AG04450 (cell line): ENCODE data around the gene ASB7. TPM values are rescaled to one million over a fixed set of nuclear protein-coding genes. Genes with fewer than 3 reads are reported as not detected.

Experiments
- CTCF ChIA-PET: fragments of 300-600, 350-600 bp; formaldehyde crosslinking; extraction: SDS; loops from one replicate; lab custom pipeline; 2022; ENCODE audit warnings: antibody characterized with exemption, inconsistent platforms; lab: Charles Lee
- POLR2A ChIA-PET: fragments of 350-600 bp; formaldehyde crosslinking; extraction: SDS; loops from one replicate; lab custom pipeline; 2021; ENCODE audit warnings: antibody characterized with exemption, inconsistent platforms; lab: Yijun Ruan, JAX
- DNase-seq: peaks from one replicate; pipeline ENCODE4 v3.0.0-alpha.2; 2011; ENCODE audit warnings: low read depth, low spot score
- H3K27ac ChIP-seq: one replicate; pipeline ENCODE4 v1.5.1; 2012; ENCODE audit warnings: low read depth, low read length, control low read depth
- H3K27me3 ChIP-seq: one replicate; pipeline ENCODE4 v1.6.0; 2012; ENCODE audit warnings: low read length; ENCODE audit not compliant: control insufficient read depth, insufficient read depth
- H3K4me3 ChIP-seq: 2 replicates; pipeline ENCODE4 v1.5.1; 2011; ENCODE audit warnings: mild to moderate bottlenecking, low read depth, low read length, control low read depth
- H3K9me3 ChIP-seq: 2 replicates; pipeline ENCODE4 v1.5.1; 2012; ENCODE audit warnings: low read length; ENCODE audit not compliant: control insufficient read depth, insufficient read depth
- polyA plus RNA-seq: library from polyadenylated mRNA; depleted of rRNA; stranded (reverse); fragments of >200 nt; gene quantifications from 2 replicates; pipeline ENCODE4 v1.2.3, GENCODE V29; 2011
- TF ChIP-seq, protein P1 (sequence below): IDR thresholded peaks from 2 replicates; pipeline ENCODE4 v1.5.1; 2011; ENCODE audit warnings: low read depth, low read length, control low read depth, inconsistent platforms

The ASB7 gene
- polyA plus RNA-seq, 1 experiment = 13.4 TPM

DNA sequence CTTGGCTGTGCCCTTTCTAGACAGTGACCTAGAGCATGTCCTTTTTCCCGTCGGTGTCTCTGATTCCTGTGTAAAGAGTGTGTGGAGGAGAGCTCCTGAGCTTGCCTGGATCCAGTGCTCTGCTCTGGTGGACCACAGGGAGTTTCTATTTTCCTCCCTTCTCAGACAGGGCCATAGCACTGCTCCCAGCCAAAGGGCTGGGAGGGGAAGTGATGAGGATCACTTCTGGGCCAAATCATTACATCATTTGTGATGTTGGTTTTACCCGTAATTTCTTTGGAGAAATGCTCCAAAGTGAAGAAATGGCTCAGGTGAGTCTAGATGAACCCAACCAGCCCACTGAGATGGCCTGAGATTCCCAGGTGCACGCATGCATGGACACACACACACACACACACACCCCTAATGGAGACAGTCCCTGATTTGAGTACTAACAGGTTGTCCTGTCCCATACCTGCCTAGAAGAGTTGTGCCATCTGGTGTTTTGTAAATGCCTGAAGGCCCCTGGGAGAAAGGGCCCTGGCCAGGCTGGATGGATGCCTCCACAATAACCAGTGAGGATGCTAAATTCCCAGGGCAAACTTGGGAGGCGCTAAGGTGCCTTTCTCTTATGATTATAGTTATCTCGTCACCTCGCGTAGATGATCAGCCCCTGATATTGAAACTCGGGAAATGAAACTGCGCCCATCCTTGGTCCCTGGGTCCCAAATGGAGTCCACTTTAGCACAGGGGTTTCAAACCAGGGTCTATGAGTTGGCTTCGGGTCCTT is 86.9 kb downstream of the ASB7 start:
- no peak for DNase-seq
- CTCF ChIA-PET = no interaction called here
- TF ChIP-seq, protein P1, sequence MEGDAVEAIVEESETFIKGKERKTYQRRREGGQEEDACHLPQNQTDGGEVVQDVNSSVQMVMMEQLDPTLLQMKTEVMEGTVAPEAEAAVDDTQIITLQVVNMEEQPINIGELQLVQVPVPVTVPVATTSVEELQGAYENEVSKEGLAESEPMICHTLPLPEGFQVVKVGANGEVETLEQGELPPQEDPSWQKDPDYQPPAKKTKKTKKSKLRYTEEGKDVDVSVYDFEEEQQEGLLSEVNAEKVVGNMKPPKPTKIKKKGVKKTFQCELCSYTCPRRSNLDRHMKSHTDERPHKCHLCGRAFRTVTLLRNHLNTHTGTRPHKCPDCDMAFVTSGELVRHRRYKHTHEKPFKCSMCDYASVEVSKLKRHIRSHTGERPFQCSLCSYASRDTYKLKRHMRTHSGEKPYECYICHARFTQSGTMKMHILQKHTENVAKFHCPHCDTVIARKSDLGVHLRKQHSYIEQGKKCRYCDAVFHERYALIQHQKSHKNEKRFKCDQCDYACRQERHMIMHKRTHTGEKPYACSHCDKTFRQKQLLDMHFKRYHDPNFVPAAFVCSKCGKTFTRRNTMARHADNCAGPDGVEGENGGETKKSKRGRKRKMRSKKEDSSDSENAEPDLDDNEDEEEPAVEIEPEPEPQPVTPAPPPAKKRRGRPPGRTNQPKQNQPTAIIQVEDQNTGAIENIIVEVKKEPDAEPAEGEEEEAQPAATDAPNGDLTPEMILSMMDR = no peak
- H3K4me3 ChIP-seq = no peak overlapping the region
- H3K27ac ChIP-seq = peak overlapping the region; percentile 21
- POLR2A ChIA-PET = no interaction called here
- no peaks in the 10 kb centered on the region for H3K27me3 ChIP-seq
- no peaks in the 10 kb centered on the region; the same call in 1 of the 2 replicates for H3K9me3 ChIP-seq

DNA sequence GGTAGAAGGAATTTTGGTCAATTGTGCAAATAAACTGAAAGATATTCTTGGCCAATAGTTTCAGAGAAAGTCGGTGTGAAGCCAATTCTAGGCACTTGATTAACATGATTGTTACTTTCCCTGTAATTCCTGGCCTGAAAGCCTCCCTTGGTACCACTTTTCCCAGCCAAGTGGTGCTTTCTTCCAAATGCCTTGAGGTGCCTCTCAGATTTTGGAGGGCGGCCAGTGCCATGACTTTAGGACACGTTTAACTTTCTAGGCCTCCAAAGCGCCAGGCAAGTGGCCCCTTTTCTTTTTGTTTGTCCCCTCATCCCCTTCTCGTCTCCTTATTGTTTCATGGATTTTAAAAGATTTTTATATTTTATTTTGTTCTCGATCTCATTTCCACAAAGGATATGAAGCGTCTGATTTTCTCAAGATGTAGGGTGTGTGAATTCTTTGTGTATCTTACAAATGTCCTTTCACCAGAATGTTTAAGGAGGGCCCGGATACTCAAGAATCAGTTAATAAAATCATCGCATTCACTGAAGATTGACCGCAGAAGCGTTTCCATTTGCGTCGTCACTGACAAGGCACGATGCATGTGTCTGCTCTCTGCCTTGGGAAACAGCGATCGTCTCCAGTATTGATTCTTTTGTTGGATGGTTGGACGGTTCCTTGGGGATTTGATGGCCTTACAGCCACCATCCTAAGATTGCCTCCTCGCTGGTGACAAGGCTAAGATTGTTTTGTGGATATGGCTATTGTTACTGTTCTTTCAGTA is 87.8 kb downstream of the ASB7 start:
- TF ChIP-seq, protein P1 = no peak
- POLR2A ChIA-PET = no interaction called here
- H3K27ac ChIP-seq = no peak overlapping the region
- CTCF ChIA-PET = no interaction called here
- DNase-seq = no peak
- no peaks in the 10 kb centered on the region; the same call in 1 of the 2 replicates for H3K9me3 ChIP-seq
- no peak overlapping the region for H3K4me3 ChIP-seq
- H3K27me3 ChIP-seq = no peaks in the 10 kb centered on the region

DNA sequence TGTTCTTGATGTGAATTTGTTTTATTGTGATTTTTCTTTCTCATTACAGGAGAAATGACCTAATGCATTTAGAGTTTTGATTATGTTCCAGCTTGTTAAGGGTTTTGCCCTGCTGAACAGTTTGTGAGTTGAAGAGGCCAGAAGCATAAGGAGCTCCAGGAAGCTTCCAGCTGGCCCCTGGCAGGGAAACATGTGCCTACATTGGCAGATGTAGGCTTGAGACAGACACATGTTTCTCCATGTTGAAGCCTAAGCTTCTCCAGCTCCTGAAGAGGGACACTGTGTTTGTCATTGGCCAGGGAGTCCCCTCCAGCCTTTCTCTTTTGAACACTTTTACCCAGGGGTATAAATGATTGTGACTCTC is 88.4 kb downstream of the ASB7 start:
- Histone ChIP-seq H3K4me3 (no peak overlapping the region), H3K27me3 (no peaks in the 10 kb centered on the region), H3K9me3 (no peaks in the 10 kb centered on the region; the same call in 1 of the 2 replicates), H3K27ac (no peak overlapping the region)
- no peak for DNase-seq
- ChIA-PET CTCF (interaction anchor here (1.6 to 1.8 kb wide), 2 partner anchors 182 to 317 kb away, joined by 5 read pairs; no protein-coding TSS in a partner anchor), POLR2A (no interaction called here)
- TF ChIP-seq, protein P1 = no peak

DNA sequence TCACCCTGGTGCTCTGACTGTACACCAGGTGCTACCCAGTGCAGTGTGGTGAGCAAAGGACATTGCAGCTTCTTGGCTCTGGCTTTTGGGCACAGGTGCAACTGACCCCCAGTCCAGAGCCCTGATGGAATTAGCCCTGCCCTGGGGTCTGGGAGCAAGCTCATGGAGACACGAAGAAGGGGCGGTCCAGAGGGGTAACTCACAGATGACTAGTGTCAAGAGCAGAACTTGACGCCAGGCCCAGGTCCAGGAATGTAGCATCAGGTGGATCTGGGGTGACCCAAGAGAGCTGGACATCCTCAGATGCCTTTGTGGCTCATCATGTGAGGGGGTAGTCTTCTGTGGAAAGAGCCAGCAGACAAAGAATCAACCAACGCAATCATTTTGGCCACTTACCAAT is 88.9 kb downstream of the ASB7 start:
- Histone ChIP-seq H3K9me3 (no peaks in the 10 kb centered on the region; the same call in 1 of the 2 replicates), H3K27ac (no peak overlapping the region), H3K27me3 (no peaks in the 10 kb centered on the region), H3K4me3 (no peak overlapping the region)
- POLR2A ChIA-PET = no interaction called here
- no peak for DNase-seq
- TF ChIP-seq, protein P1 = no peak
- CTCF ChIA-PET = interaction anchor here (1.6 to 1.8 kb wide), 2 partner anchors 182 to 317 kb away, joined by 5 read pairs; no protein-coding TSS in a partner anchor

DNA sequence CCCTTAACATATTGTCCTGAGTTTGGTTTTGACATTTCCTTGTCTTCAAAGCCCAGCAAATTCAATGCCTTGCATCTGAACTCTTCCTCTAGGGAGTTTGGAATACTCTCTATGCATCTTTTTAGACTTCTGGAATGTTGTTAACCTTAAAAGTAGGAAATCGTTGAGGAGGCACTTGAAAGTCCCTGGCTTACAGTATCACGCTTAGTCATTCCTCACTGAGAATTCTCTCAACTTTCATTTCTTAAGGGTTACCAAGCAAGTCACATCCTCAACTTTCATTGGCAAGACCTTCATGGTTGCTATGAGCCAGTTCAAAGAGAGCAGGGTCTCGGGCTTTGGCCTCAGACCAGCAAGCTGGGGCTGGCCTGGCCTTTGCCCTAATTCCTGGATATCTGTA is 89.9 kb downstream of the ASB7 start:
- no peaks in the 10 kb centered on the region for H3K27me3 ChIP-seq
- no peak for DNase-seq
- TF ChIP-seq, protein P1 = no peak
- H3K4me3 ChIP-seq = no peak overlapping the region
- no peaks in the 10 kb centered on the region for H3K9me3 ChIP-seq
- no peak overlapping the region for H3K27ac ChIP-seq
- POLR2A ChIA-PET = no interaction called here
- CTCF ChIA-PET = interaction anchor here (1.6 to 1.8 kb wide), 2 partner anchors 181 to 316 kb away, joined by 5 read pairs; no protein-coding TSS in a partner anchor
